Measurements from ENCODE around the gene AMN.

DNA sequence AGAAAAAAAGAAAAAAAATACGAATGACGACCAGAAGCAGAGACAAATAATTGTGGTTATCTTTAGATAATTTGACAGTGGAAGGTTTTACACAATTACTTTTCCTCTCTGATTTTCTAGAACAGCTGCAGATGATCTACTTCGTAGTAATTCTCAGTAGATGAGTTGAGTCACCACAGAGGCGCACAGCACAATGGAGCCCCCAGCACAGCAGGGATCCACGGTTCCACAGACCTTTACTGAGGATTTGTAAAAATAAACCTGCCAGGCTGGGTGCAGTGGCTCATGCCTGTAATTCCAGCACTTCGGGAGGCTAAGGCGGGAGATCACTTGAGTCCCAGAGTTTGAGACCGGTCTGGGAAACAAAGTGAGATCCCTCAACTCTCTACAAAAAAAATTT lies 29.3 kb downstream of the AMN start:
- TF ChIP-seq, protein P1, sequence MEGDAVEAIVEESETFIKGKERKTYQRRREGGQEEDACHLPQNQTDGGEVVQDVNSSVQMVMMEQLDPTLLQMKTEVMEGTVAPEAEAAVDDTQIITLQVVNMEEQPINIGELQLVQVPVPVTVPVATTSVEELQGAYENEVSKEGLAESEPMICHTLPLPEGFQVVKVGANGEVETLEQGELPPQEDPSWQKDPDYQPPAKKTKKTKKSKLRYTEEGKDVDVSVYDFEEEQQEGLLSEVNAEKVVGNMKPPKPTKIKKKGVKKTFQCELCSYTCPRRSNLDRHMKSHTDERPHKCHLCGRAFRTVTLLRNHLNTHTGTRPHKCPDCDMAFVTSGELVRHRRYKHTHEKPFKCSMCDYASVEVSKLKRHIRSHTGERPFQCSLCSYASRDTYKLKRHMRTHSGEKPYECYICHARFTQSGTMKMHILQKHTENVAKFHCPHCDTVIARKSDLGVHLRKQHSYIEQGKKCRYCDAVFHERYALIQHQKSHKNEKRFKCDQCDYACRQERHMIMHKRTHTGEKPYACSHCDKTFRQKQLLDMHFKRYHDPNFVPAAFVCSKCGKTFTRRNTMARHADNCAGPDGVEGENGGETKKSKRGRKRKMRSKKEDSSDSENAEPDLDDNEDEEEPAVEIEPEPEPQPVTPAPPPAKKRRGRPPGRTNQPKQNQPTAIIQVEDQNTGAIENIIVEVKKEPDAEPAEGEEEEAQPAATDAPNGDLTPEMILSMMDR (IDR thresholded peaks at IDR 0.05) = no peak
- TF ChIP-seq EZH2 (IDR thresholded peaks at IDR 0.05; ENCODE audit: borderline replicate concordance, insufficient read depth, low read depth, low read length, poor library complexity, severe bottlenecking) = no peak
